Neuronal stem cell (in vitro differentiated cells): Measurements from ENCODE around the gene COMMD7.
"Not testable (repeated sequence)": the region's sequence is repeated elsewhere in the genome, so short reads cannot be mapped to it uniquely, and the experiment has no call there.

Experiments
- DNase-seq: peaks from one replicate; pipeline ENCODE4 v3.0.0-alpha.2; 2013; ENCODE audit warnings: low spot score
- H2AFZ ChIP-seq: one replicate; pipeline ENCODE4 v1.6.1; 2013; ENCODE audit warnings: mild to moderate bottlenecking, low read length, inconsistent platforms
- H2AK5ac ChIP-seq: 2 replicates; pipeline ENCODE4 v1.6.1; 2013; ENCODE audit warnings: low read depth, mild to moderate bottlenecking, inconsistent platforms, low read length, moderate library complexity, mixed read lengths
- H2BK120ac ChIP-seq: 2 replicates; pipeline ENCODE4 v1.6.1; 2013; ENCODE audit warnings: low read depth, mild to moderate bottlenecking, inconsistent platforms, low read length, moderate library complexity, mixed read lengths
- H2BK12ac ChIP-seq: one replicate; pipeline ENCODE4 v1.6.1; 2013; ENCODE audit warnings: low read length, inconsistent platforms
- H2BK15ac ChIP-seq: 2 replicates; pipeline ENCODE4 v1.6.1; 2013; ENCODE audit warnings: mild to moderate bottlenecking, low read length, inconsistent platforms, mixed read lengths
- H2BK5ac ChIP-seq: one replicate; pipeline ENCODE4 v1.6.1; 2013; ENCODE audit warnings: inconsistent platforms, mild to moderate bottlenecking, low read length, moderate library complexity
- H3K14ac ChIP-seq: one replicate; pipeline ENCODE4 v1.6.1; 2013; ENCODE audit warnings: low read length, inconsistent platforms
- H3K18ac ChIP-seq: 2 replicates; pipeline ENCODE4 v1.6.1; 2013; ENCODE audit warnings: low read length, inconsistent platforms
- H3K23ac ChIP-seq: 2 replicates; pipeline ENCODE4 v1.6.1; 2013; ENCODE audit warnings: low read depth, mild to moderate bottlenecking, mixed read lengths, low read length, inconsistent platforms; ENCODE audit not compliant: poor library complexity
- H3K27ac ChIP-seq: replicated peaks from 3 replicates; pipeline ENCODE4 v1.5.1; 2013; ENCODE audit warnings: low read length, inconsistent platforms
- H3K27me3 ChIP-seq, 3 experiments: 2 replicates each; pipeline ENCODE4 v1.6.1; 2013; ENCODE audit warnings: low read length in 3 of 3, mild to moderate bottlenecking in 2 of 3, inconsistent platforms in 1 of 3, low read depth in 1 of 3, mixed read lengths in 1 of 3, moderate library complexity in 1 of 3; ENCODE audit not compliant: control insufficient read depth in 3 of 3, insufficient read depth in 3 of 3
- H3K36me3 ChIP-seq, 2 donors: replicated peaks in 1 of 2; 2 replicates each; pipeline ENCODE4 v1.6.1; 2013; ENCODE audit warnings: low read length in 2 of 2; ENCODE audit not compliant: control insufficient read depth in 2 of 2, insufficient read depth in 2 of 2
- H3K4ac ChIP-seq: 2 replicates; pipeline ENCODE4 v1.6.1; 2013; ENCODE audit warnings: inconsistent platforms, mild to moderate bottlenecking, low read length, moderate library complexity
- H3K4me1 ChIP-seq, 2 donors: 1 replicate in 1 of 2; 2 replicates in 1 of 2; pipeline ENCODE4 v1.6.1; 2013; ENCODE audit warnings: low read length in 2 of 2, low read depth in 1 of 2; ENCODE audit not compliant: control insufficient read depth in 2 of 2, insufficient read depth in 1 of 2
- H3K4me2 ChIP-seq: one replicate; pipeline ENCODE4 v1.6.1; 2013; ENCODE audit warnings: mild to moderate bottlenecking, low read length, inconsistent platforms; ENCODE audit not compliant: insufficient read depth, poor library complexity, severe bottlenecking
- H3K4me3 ChIP-seq, 2 donors: 2 replicates each; pipeline ENCODE4 v1.5.1; 2013; ENCODE audit warnings: low read length in 2 of 2, mild to moderate bottlenecking in 2 of 2, inconsistent platforms in 1 of 2, moderate library complexity in 1 of 2
- H3K79me1 ChIP-seq: one replicate; pipeline ENCODE4 v1.6.1; 2013; ENCODE audit warnings: low read depth, mild to moderate bottlenecking, inconsistent platforms, low read length, moderate library complexity
- H3K9ac ChIP-seq: one replicate; pipeline ENCODE4 v1.6.1; 2013; ENCODE audit warnings: mild to moderate bottlenecking, low read depth, low read length, inconsistent platforms; ENCODE audit not compliant: poor library complexity
- H3K9me3 ChIP-seq, 2 donors: replicated peaks in 1 of 2; 2 replicates each; pipeline versions ENCODE3 to v1.6.1; 2013; ENCODE audit warnings: low read length in 2 of 2, mild to moderate bottlenecking in 2 of 2, inconsistent platforms in 1 of 2, low read depth in 1 of 2, mixed read lengths in 1 of 2, moderate library complexity in 1 of 2; ENCODE audit not compliant: control insufficient read depth in 2 of 2, insufficient read depth in 1 of 2
- H4K8ac ChIP-seq: one replicate; pipeline ENCODE4 v1.6.1; 2013; ENCODE audit warnings: low read depth, mild to moderate bottlenecking, inconsistent platforms, low read length, moderate library complexity
- H4K91ac ChIP-seq: one replicate; pipeline ENCODE4 v1.6.1; 2013; ENCODE audit warnings: low read length, low read depth, mild to moderate bottlenecking, inconsistent platforms; ENCODE audit not compliant: poor library complexity
- WGBS, 2 donors: extraction: QIAGEN DNeasy Blood & Tissue Kit; methylation state at CpG; one replicate each; pipeline ENCODE4 v1.1.7; 2013; ENCODE audit warnings: missing lambda C conversion rate in 2 of 2, mixed read lengths in 1 of 2; ENCODE audit not compliant: insufficient read length in 2 of 2, insufficient replicate concordance in 1 of 2; ENCODE audit errors: extremely low coverage in 2 of 2; 5-methylcytosine and 5-hydroxymethylcytosine counted together

COMMD7 gene

GRCh38 chr20:32729334-32729733, 13.9 kb downstream of the COMMD7 start:
- H2BK12ac ChIP-seq, H3K79me1 ChIP-seq, H3K4me3 ChIP-seq, H3K27me3 ChIP-seq, H2BK120ac ChIP-seq, H3K14ac ChIP-seq, H3K4me1 ChIP-seq, H3K4ac ChIP-seq, H2AFZ ChIP-seq, H2AK5ac ChIP-seq, DNase-seq, H3K23ac ChIP-seq, H3K9ac ChIP-seq, H2BK5ac ChIP-seq, H4K8ac ChIP-seq, H3K9me3 ChIP-seq, H4K91ac ChIP-seq, H3K18ac ChIP-seq, H2BK15ac ChIP-seq, H3K27ac ChIP-seq, H3K4me2 ChIP-seq: not testable (repeated sequence)
- H3K36me3 ChIP-seq = peaks cover 0 to 19% of the 10 kb centered on the region in 2 donors
- no CpG with 5 or more reads among the region's 5 CpGs for whole genome bisulfite sequencing, 2 donors

GRCh38 chr20:32728435-32728834, 14.8 kb downstream of the COMMD7 start:
- H3K4me2 ChIP-seq, H3K27me3 ChIP-seq, H2BK120ac ChIP-seq, H3K9me3 ChIP-seq, H2BK12ac ChIP-seq, H4K91ac ChIP-seq, H3K9ac ChIP-seq, H4K8ac ChIP-seq, H3K4me3 ChIP-seq, H3K27ac ChIP-seq, H3K4me1 ChIP-seq, H2BK5ac ChIP-seq, H2AK5ac ChIP-seq, H3K4ac ChIP-seq, H2AFZ ChIP-seq, H3K18ac ChIP-seq, H2BK15ac ChIP-seq, H3K14ac ChIP-seq, H3K23ac ChIP-seq, H3K79me1 ChIP-seq, DNase-seq: not testable (repeated sequence)
- H3K36me3 ChIP-seq = peaks cover 0 to 19% of the 10 kb centered on the region in 2 donors
- no CpG with 5 or more reads among the region's 6 CpGs for WGBS, 2 donors

GRCh38 chr20:32727683-32728082, 15.6 kb downstream of the COMMD7 start:
- no peaks in the 10 kb centered on the region for H3K4me1 ChIP-seq
- peaks cover 0 to 19% of the 10 kb centered on the region in 2 donors for H3K36me3 ChIP-seq
- no peak overlapping the region for H2BK12ac ChIP-seq
- H3K4ac ChIP-seq = no peak overlapping the region
- H2BK15ac ChIP-seq = no peak overlapping the region
- H2BK120ac ChIP-seq = no peak overlapping the region
- no peak overlapping the region for H2AK5ac ChIP-seq
- H3K27me3 ChIP-seq = no peaks in the 10 kb centered on the region
- no peak overlapping the region for H2AFZ ChIP-seq
- H3K9me3 ChIP-seq = no peaks in the 10 kb centered on the region
- WGBS, 2 donors = no CpG with 5 or more reads among the region's 7 CpGs
- H3K18ac ChIP-seq = no peak overlapping the region
- H3K9ac ChIP-seq = no peak overlapping the region
- H4K91ac ChIP-seq = no peak overlapping the region
- H3K27ac ChIP-seq = no peak overlapping the region
- H3K4me2 ChIP-seq = no peak overlapping the region
- no peak overlapping the region for H3K14ac ChIP-seq
- no peaks in the 10 kb centered on the region for H3K79me1 ChIP-seq
- no peak overlapping the region for H2BK5ac ChIP-seq
- no peak overlapping the region for H3K4me3 ChIP-seq
- no peak overlapping the region for H4K8ac ChIP-seq
- H3K23ac ChIP-seq = no peak overlapping the region
- no peak for DNase-seq

- no peak overlapping the region for H4K8ac ChIP-seq
- no peak overlapping the region for H2BK120ac ChIP-seq
- no peak overlapping the region for H3K27ac ChIP-seq
- no peaks in the 10 kb centered on the region for H3K36me3 ChIP-seq
- no peak overlapping the region for H2BK12ac ChIP-seq
- no peak overlapping the region for H3K4me2 ChIP-seq
- H3K23ac ChIP-seq = no peak overlapping the region
- no peak overlapping the region for H2BK15ac ChIP-seq
- no CpG with 5 or more reads among the region's 3 CpGs for WGBS, 2 donors
- H3K4ac ChIP-seq = no peak overlapping the region
- H3K9me3 ChIP-seq = no peaks in the 10 kb centered on the region
- no peaks in the 10 kb centered on the region for H3K79me1 ChIP-seq
- H4K91ac ChIP-seq = no peak overlapping the region
- H3K4me3 ChIP-seq = no peak overlapping the region
- no peak overlapping the region for H3K9ac ChIP-seq
- no peak overlapping the region for H3K18ac ChIP-seq
- H3K4me1 ChIP-seq = no peaks in the 10 kb centered on the region
- H3K14ac ChIP-seq = no peak overlapping the region
- DNase-seq = no peak
- H2BK5ac ChIP-seq = no peak overlapping the region
- H3K27me3 ChIP-seq = no peaks in the 10 kb centered on the region
- no peak overlapping the region for H2AFZ ChIP-seq
- no peak overlapping the region for H2AK5ac ChIP-seq
Measured at GRCh38 chr20:32718749-32719348, 24.4 kb downstream of the COMMD7 start.
